Uterus (tissue), 2 donors: ENCODE measurements around the gene CBLIF.

Experiments
- CTCF ChIP-seq, 4 experiments: fragments of 200-600 bp in 2 of 4; fragments of 450-650 bp in 2 of 4; sonication (generic) in 2 of 4; IDR thresholded peaks; one replicate each; pipeline ENCODE4 v1.5.1; 2016 to 2019; ENCODE audit warnings: antibody characterized with exemption in 4 of 4, mild to moderate bottlenecking in 2 of 4, moderate library complexity in 1 of 4
- POLR2A ChIP-seq, 2 donors: fragments of 450-650 bp; IDR thresholded peaks; one replicate each; pipeline ENCODE4 v1.6.1; 2016; ENCODE audit warnings: antibody characterized with exemption in 2 of 2, mild to moderate bottlenecking in 1 of 2, moderate library complexity in 1 of 2

DNA sequence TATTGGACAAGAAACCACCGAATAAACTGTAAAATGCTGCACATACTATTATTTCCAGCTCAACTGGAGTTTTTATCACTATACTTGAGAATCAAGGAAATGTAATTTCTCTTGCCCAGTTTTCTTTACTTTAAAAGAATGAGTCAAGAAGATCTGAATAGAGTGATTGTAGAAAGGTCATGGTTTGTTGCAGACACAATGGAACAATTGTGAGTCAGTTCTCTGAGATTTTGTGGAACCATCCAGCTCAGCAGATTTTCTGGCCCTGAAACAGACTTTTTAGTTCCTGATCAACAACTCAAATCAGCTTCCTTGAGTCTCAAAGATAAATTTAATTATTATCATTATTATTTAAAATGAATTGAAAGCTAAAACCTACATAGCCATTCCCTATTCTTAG lies 19.7 kb upstream of the CBLIF start:
- no peak for TF ChIP-seq POLR2A (IDR thresholded peaks at IDR 0.05)
- TF ChIP-seq CTCF (IDR thresholded peaks at IDR 0.05), result no peak
